ENCODE results near the gene E2F8.

DNA sequence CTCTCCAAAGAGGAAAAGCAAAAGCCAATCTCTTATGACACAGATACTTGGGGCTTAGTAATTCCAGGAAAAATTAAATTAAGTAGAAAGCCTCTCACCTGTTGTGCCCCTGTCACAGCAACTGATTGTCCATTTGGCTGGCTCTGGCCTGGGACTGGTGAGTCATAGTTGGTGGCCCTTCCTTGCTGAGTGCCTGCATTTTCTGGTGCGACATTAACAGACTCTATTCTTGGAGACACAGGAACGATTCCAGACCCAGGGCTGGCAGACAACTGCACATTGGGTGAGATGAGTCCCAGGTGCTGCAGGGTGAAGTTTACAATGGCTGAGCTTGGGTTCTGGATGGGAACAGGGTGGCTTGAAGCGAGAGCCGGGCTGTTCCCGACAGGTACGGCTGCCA lies 15.6 kb downstream of the E2F8 start:
- TF ChIP-seq, protein P1, sequence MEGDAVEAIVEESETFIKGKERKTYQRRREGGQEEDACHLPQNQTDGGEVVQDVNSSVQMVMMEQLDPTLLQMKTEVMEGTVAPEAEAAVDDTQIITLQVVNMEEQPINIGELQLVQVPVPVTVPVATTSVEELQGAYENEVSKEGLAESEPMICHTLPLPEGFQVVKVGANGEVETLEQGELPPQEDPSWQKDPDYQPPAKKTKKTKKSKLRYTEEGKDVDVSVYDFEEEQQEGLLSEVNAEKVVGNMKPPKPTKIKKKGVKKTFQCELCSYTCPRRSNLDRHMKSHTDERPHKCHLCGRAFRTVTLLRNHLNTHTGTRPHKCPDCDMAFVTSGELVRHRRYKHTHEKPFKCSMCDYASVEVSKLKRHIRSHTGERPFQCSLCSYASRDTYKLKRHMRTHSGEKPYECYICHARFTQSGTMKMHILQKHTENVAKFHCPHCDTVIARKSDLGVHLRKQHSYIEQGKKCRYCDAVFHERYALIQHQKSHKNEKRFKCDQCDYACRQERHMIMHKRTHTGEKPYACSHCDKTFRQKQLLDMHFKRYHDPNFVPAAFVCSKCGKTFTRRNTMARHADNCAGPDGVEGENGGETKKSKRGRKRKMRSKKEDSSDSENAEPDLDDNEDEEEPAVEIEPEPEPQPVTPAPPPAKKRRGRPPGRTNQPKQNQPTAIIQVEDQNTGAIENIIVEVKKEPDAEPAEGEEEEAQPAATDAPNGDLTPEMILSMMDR (IDR thresholded peaks at IDR 0.05; ENCODE audit: extremely low read depth in 1 of 2, insufficient read depth in 1 of 2, low read depth in 1 of 2, low read length in 2 of 2), result no peak
- TF ChIP-seq POLR2AphosphoS5 (IDR thresholded peaks at IDR 0.05; ENCODE audit: insufficient read depth, low read depth, low read length), result no peak
- no peak for TF ChIP-seq GATA2 (IDR thresholded peaks at IDR 0.05; ENCODE audit: insufficient read depth, insufficient read length, low read depth, low read length)
- TF ChIP-seq EZH2 (IDR thresholded peaks at IDR 0.05; ENCODE audit: borderline replicate concordance, low read depth, low read length, severe bottlenecking), result no peak
- no peak for TF ChIP-seq POLR2A (IDR thresholded peaks at IDR 0.05; ENCODE audit: low read depth, low read length)

Measured in endothelial cell of umbilical vein (primary cell).